ENCODE measurements around the gene TMEM106C.

- no peak for TF ChIP-seq TSHZ2 (CRISPR knock-in tag; IDR thresholded peaks at IDR 0.05)
- no peak for TF ChIP-seq ZFP3 (CRISPR knock-in tag; IDR thresholded peaks at IDR 0.05)
- no peak for TF ChIP-seq CREB5 (CRISPR knock-in tag; IDR thresholded peaks at IDR 0.05; ENCODE audit: low read depth)
- TF ChIP-seq ESRRG (CRISPR knock-in tag; IDR thresholded peaks at IDR 0.05) = no peak
- TF ChIP-seq SNAI2 (CRISPR knock-in tag; IDR thresholded peaks at IDR 0.05) = no peak
- TF ChIP-seq POU6F1 (CRISPR knock-in tag; IDR thresholded peaks at IDR 0.05; ENCODE audit: borderline replicate concordance, low read depth) = no peak
- no peak for TF ChIP-seq ZFP30 (CRISPR knock-in tag; IDR thresholded peaks at IDR 0.05)
- no peak for TF ChIP-seq ZNF8 (CRISPR knock-in tag; IDR thresholded peaks at IDR 0.05)
- TF ChIP-seq TOX (CRISPR knock-in tag; IDR thresholded peaks at IDR 0.05; ENCODE audit: borderline replicate concordance) = no peak
- TF ChIP-seq CSRNP3 (CRISPR knock-in tag; IDR thresholded peaks at IDR 0.05) = no peak
- TF ChIP-seq PATZ1 (CRISPR knock-in tag; IDR thresholded peaks at IDR 0.05; ENCODE audit: borderline replicate concordance) = no peak
These were observed 6.4 kb downstream of the TMEM106C start for GRCh38 chr12:47969845-47970244.
